ENCODE results near the gene GAS7.

Gene GAS7

DNA sequence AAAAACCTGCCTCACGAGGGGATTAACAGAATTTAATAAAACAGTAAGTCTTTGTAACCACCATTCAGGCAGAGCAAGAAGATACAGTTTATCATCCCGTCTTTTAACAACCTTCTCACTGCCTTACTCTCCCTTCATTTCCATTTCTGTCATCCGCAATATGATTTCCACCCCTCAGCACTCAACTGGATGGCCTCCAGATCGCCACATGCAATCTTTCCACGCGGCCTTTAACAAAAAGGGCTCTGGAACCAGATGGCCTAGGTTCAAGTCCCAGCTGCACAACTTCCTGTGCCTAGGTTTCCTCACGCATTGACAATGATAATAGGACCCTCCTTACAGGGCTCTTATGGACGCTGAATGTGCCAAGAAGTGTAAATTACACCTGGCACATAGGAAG is 103.6 kb downstream of the GAS7 start:
- no peak for DNase-seq (ENCODE audit: low spot score)
- TF ChIP-seq, protein P1, sequence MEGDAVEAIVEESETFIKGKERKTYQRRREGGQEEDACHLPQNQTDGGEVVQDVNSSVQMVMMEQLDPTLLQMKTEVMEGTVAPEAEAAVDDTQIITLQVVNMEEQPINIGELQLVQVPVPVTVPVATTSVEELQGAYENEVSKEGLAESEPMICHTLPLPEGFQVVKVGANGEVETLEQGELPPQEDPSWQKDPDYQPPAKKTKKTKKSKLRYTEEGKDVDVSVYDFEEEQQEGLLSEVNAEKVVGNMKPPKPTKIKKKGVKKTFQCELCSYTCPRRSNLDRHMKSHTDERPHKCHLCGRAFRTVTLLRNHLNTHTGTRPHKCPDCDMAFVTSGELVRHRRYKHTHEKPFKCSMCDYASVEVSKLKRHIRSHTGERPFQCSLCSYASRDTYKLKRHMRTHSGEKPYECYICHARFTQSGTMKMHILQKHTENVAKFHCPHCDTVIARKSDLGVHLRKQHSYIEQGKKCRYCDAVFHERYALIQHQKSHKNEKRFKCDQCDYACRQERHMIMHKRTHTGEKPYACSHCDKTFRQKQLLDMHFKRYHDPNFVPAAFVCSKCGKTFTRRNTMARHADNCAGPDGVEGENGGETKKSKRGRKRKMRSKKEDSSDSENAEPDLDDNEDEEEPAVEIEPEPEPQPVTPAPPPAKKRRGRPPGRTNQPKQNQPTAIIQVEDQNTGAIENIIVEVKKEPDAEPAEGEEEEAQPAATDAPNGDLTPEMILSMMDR (IDR thresholded peaks at IDR 0.05; ENCODE audit: extremely low read depth, missing control alignments): no peak

DNA sequence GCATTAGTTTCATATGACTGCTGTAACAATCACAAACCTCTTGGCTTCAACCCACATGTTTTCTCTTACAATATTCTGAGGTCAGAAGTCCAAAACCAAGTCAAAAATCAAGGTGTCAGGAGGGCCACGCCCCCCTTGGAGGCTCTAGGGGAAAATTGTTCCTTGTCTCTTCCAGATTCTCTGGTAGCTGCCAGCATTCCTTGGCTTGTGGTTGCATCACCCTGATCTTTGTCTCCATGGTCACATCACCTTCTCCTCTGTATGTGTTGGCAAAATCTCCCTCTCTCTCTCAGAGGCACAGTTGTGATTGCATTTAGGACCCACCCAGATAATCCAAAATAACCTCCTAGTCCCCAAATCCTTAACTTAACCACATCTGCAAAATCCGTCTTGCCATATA is 105.8 kb downstream of the GAS7 start:
- TF ChIP-seq, protein P1 (IDR thresholded peaks at IDR 0.05; ENCODE audit: extremely low read depth, missing control alignments): no peak

DNA sequence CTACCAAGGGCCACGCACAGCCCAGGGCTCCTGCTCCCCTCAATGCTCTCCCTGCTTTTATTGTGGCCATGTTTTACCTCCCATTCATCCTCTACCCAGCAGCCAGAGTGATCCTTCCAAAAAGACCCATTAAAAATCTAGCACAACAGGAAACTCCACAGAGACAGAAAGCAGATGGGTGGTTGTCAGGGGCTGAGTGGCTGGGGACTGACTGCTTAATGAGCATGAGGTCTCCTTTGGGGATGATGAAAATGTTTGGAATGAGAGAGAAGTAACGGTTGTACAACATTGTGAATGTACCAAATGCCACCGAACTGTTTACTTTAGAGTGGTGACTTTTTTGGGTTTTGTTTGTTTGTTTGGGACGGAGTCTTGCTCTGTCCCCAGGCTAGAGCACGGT is 107.4 kb downstream of the GAS7 start:
- TF ChIP-seq, protein P1 (IDR thresholded peaks at IDR 0.05; ENCODE audit: extremely low read depth, missing control alignments): no peak
- DNase-seq (ENCODE audit: low spot score): no peak

More for the DNA sequence above, 105.8 kb downstream of the GAS7 start:
- DNase-seq (ENCODE audit: low spot score): no peak

DNA sequence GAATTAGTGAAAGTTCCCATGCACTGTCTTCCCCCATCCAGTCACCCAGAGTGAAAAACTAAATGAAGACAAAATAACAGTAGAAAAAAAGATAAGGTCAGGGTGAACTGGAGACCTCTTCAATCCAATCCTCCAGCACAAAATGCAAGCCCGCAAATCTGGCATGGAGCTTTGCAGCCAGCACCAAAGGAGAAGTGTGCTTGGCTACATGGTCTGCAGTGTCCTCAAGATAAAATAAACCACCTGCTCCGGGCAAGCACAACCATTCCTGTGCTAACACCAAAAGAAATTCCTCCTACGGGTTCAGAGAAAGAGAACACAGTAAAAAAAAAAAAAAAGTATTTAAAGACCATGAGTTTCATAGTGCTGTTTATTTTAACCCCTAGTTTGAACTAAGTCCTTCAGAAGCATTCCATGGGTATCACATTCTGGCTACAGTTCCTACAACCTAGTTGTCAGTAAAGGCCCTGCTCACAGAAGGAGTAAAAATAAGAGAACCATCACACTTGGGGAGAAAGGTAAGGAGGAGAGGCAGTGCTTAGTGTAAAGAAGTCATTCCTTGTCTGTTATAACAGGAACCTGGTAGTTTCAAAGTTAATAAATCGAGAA is 109.1 kb downstream of the GAS7 start:
- DNase-seq (ENCODE audit: low spot score): no peak
- TF ChIP-seq, protein P1 (IDR thresholded peaks at IDR 0.05; ENCODE audit: extremely low read depth, missing control alignments): no peak

DNA sequence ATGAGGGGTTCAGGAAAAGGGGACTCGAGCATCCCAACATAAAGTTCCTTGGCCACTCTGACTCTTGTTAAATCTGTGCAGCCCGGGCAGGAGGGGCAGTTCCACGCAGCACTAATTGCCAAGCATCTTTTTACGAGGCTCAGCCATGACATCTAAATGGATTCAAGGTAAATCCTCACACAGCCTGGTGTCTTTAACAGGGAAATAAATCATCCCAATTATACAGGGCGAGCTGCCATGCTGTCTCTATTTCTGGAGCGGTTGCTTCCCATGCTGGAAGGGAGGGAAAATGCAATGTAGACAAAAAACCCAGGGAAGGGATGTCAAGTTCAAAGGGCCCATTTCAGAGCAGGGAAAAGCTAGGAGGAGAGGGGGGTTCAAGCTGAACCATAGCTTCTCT is 110.0 kb downstream of the GAS7 start:
- DNase-seq (ENCODE audit: low spot score): no peak
- TF ChIP-seq, protein P1 (IDR thresholded peaks at IDR 0.05; ENCODE audit: extremely low read depth, missing control alignments): no peak

DNA sequence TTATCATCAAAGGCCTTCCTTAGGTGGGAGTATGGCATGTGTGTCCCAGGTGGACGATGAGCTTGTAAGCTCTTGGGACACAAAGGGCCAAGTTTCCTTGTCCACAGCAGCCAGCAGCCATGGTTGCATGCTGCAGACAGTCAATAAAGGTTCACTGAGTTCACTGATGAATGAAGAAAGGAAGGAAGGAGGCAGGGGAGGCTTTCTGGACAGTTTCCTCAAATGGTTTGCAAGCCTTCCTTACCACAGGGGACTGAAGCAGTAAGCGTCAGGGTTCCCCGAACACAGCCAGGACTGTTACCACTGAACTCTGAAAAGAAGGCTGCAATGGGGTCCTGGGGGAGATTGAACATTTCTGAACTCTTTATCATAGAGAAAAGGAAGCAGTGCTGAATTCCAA is 111.1 kb downstream of the GAS7 start:
- TF ChIP-seq, protein P1 (IDR thresholded peaks at IDR 0.05; ENCODE audit: extremely low read depth, missing control alignments): no peak
- no peak for DNase-seq (ENCODE audit: low spot score)

DNA sequence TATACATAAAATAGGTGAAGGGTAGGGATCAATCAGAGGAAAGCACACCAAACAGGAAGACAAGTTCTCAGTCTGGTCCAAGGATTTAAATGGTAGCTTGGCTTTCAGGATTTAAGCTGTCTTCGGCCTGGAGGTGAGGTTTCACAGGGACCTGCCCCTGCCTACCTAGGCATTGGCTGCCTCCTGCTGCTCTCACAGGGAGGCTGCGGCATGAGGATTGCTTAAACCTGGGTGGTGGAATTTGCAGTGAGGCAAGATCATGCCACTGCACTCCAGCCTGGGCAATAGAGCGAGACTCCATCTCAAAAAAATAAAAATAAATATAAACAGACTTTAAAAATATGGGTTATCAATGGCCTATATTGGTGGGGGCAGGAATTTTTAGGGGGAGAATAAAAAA is 114.5 kb downstream of the GAS7 start:
- TF ChIP-seq, protein P1 (IDR thresholded peaks at IDR 0.05; ENCODE audit: extremely low read depth, missing control alignments): no peak

More for the DNA sequence above, 114.5 kb downstream of the GAS7 start:
- DNase-seq (ENCODE audit: low spot score): no peak

All from GM20000 (cell line).